ENCODE measurements around the gene CMIP. TPM values are rescaled to one million over a fixed set of nuclear protein-coding genes. Genes with fewer than 3 reads are reported as not detected.

Gene CMIP
- total RNA-seq, 2 experiments from 2014 or later: 65.4 to 76.7 TPM

DNA sequence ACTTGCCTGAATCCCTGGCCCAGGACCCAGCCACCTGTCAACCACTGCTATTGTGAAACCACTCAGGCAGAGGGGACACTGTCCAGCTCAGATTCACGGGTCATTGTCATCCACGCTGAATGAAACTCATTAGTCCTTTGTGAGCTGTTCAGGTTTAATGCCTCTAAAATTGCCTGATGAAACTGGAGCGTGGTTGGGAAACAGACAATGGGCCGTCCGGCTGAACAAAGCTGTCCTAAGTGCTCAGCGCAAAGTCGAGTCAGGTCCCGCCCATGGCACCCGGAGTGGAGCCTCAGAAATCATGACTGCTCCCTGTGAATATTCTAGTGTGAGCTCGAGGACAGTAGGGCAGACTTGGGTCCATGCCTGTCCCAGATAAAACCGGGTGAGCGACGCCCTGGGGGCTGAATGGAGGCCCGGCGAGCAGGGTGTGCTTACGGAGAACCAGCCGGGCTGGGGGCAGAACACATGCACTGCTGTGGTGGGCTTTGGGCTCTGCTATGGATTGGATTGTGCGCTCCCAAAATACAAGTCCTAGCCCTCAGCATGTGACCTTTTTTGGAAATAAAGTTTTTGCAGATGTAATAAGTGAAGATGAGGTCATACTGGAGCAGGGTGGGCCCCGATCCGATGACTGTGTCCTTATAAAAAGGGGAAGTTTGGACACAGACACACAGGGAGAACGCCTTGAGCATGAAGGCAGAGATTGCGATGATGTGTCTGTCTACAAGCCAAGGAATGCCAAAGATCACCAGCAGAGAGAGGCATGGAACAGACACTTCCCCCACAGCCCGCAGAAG is 12.9 kb upstream of the CMIP start:
- no peaks in the 10 kb centered on the region for H3K9me3 Mint-ChIP-seq
- ATAC-seq (ENCODE audit: low read depth) (no peak), DNase-seq (no peak)
- H3K27me3 Mint-ChIP-seq: peaks cover 17% of the 10 kb centered on the region
- no peak overlapping the region for H3K27ac Mint-ChIP-seq
- peaks cover 1% of the 10 kb centered on the region for H3K4me1 Mint-ChIP-seq
- POLR2A ChIA-PET: interaction anchor here (1.1 kb wide), 1 partner anchor 14 kb away, joined by 3 read pairs; no protein-coding TSS in a partner anchor
- H3K4me3 Mint-ChIP-seq: no peak overlapping the region
- no peaks in the 10 kb centered on the region for H3K36me3 Mint-ChIP-seq

- peaks cover 3% of the 10 kb centered on the region for H3K4me1 Mint-ChIP-seq
- H3K9me3 Mint-ChIP-seq: no peaks in the 10 kb centered on the region
- H3K4me3 Mint-ChIP-seq: no peak overlapping the region
- DNase-seq: no peak
- no peaks in the 10 kb centered on the region for H3K36me3 Mint-ChIP-seq
- POLR2A ChIA-PET: no interaction called here
- no peak overlapping the region for H3K27ac Mint-ChIP-seq
- H3K27me3 Mint-ChIP-seq: peaks cover 27% of the 10 kb centered on the region
- ATAC-seq (ENCODE audit: low read depth): no peak
These were observed 11.6 kb upstream of the CMIP start for GRCh38 chr16:81432937-81433557.

DNA sequence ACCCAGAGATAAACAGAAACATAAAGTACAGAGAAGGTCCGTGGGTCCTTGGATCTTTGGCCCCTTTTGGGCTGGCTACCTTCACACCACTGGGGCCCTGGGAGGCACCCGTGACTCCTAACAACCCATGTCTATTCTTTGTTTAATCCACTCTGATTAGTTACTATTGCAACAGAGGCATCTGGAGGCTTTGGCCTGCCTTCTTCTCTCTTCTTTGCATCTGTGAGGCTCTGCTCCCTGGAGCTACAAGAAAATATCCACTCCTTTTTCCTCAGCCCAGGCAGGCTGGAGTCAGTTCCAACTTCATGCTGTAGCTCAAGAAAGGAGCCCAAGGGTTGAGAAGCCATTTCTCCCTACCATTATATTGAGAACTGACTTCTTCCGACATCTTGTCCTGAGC is 9.5 kb upstream of the CMIP start:
- no peaks in the 10 kb centered on the region for H3K9me3 Mint-ChIP-seq
- H3K36me3 Mint-ChIP-seq: no peaks in the 10 kb centered on the region
- H3K27me3 Mint-ChIP-seq: peaks cover 35% of the 10 kb centered on the region
- no peak overlapping the region for H3K4me3 Mint-ChIP-seq
- H3K4me1 Mint-ChIP-seq: peaks cover 9% of the 10 kb centered on the region
- POLR2A ChIA-PET: no interaction called here
- DNase-seq (no peak), ATAC-seq (ENCODE audit: low read depth) (no peak)
- H3K27ac Mint-ChIP-seq: no peak overlapping the region

DNA sequence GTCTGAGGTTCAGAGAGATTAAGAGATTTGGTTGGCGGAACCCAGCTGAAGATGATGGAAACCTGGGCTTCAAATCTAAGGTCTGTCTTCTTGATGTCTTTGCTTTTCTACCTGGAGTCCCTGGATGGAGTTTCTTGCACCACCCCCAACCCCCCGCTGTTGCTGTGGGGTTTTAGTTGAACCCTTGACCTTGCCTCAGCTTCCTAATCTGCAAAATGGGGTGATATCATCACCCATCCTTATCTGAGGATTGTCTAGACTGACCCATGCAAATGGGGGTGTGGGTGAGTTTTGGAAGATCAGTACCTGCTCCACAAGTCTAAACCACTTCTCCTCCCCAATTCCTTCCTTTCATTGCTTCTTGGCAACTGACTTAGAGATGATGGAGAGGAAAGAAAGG is 9.0 kb upstream of the CMIP start:
- H3K4me3 Mint-ChIP-seq: no peak overlapping the region
- H3K27ac Mint-ChIP-seq: no peak overlapping the region
- DNase-seq (no peak), ATAC-seq (ENCODE audit: low read depth) (no peak)
- H3K27me3 Mint-ChIP-seq: peaks cover 39% of the 10 kb centered on the region
- POLR2A ChIA-PET: no interaction called here
- no peaks in the 10 kb centered on the region for H3K36me3 Mint-ChIP-seq
- no peaks in the 10 kb centered on the region for H3K9me3 Mint-ChIP-seq
- H3K4me1 Mint-ChIP-seq: peaks cover 9% of the 10 kb centered on the region

DNA sequence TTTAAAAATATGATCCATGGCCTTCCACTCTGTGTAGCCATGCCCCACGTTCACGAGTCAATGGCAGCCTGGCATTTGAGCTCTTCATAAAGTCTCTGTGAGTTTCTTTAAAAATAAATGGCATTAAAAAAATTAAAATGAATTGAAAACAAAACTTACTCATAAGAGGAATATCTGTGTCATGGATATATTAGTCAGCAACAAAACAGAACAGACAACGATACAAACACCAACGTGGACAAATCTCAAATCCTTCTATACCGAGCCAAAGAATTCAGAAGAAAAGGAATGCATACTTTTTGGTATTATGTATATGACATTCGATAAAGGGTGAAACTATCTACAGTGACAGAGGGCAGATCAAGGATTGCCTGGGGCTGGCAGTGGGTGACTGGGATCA is 8.2 kb upstream of the CMIP start:
- H3K36me3 Mint-ChIP-seq: no peaks in the 10 kb centered on the region

GRCh38 chr16:81437865-81438264 is 6.7 kb upstream of the CMIP start:
- no peak overlapping the region for H3K27ac Mint-ChIP-seq
- ATAC-seq (ENCODE audit: low read depth) (no peak), DNase-seq (no peak)
- H3K4me1 Mint-ChIP-seq: peaks cover 11% of the 10 kb centered on the region
- H3K27me3 Mint-ChIP-seq: peaks cover 62% of the 10 kb centered on the region
- POLR2A ChIA-PET: no interaction called here
- H3K4me3 Mint-ChIP-seq: no peak overlapping the region
- H3K9me3 Mint-ChIP-seq: no peaks in the 10 kb centered on the region
- H3K36me3 Mint-ChIP-seq: no peaks in the 10 kb centered on the region

More for the DNA sequence above, 8.2 kb upstream of the CMIP start:
- Mint-ChIP-seq H3K9me3 (no peaks in the 10 kb centered on the region), H3K4me1 (peaks cover 9% of the 10 kb centered on the region), H3K4me3 (no peak overlapping the region), H3K27ac (no peak overlapping the region), H3K27me3 (peaks cover 47% of the 10 kb centered on the region)
- DNase-seq: no peak
- no peak for ATAC-seq (ENCODE audit: low read depth)
- POLR2A ChIA-PET: no interaction called here

DNA sequence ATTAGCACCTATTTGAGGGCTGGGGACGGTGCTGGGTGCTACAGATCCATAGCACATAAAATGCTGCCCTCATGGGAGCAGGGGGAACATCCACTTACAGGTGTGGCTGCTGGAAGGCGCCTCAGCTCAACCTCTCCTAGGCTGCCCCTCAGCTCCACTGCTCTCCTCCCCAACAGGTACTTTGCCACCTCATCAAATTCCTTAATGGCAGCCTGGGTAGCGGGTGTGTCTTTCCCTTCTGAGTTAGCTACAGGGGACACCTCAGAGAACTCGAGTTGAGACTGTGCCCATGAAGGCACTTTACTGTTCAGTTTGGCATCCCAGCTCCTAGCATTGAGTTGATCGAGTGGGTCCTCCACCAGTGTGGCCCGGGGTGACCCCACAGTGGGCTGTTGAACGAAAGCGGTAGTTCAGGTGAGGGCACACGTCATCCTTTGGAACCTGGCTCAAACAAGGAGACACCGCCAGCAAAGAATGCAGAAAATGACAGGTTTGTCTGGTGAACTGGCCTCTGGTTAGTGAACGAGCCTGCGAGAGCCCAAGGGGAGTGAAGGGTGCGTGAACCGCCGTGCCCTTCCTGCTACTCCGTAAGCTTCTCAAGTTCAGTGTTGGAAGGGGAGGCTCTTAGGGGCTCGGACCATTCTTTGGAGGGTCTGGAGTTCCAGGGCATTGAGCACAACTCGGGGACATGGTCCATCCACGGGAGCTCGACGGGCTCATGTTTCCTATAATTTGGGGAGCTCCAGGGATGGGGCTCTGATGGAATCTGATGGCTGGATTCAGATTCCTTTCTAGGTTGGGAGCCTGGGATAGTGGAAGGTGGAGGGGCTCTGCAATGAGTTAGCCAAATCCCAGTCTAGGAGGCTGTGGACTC is 3.5 kb upstream of the CMIP start:
- peaks cover 67% of the 10 kb centered on the region for H3K27me3 Mint-ChIP-seq
- H3K4me3 Mint-ChIP-seq: no peak overlapping the region
- no peaks in the 10 kb centered on the region for H3K9me3 Mint-ChIP-seq
- no peak for DNase-seq
- H3K27ac Mint-ChIP-seq: no peak overlapping the region
- POLR2A ChIA-PET: no interaction called here
- no peak for ATAC-seq (ENCODE audit: low read depth)
- peaks cover 4% of the 10 kb centered on the region for H3K36me3 Mint-ChIP-seq
- H3K4me1 Mint-ChIP-seq: peaks cover 22% of the 10 kb centered on the region

GRCh38 chr16:81442220-81442915 is 2.2 kb upstream of the CMIP start:
- Mint-ChIP-seq H3K27ac (peak overlapping the region; percentile 5), H3K9me3 (no peaks in the 10 kb centered on the region), H3K4me3 (no peak overlapping the region), H3K4me1 (peaks cover 27% of the 10 kb centered on the region), H3K36me3 (peaks cover 8% of the 10 kb centered on the region), H3K27me3 (peaks cover 55% of the 10 kb centered on the region)
- ATAC-seq (ENCODE audit: low read depth): no peak
- no peak for DNase-seq
- POLR2A ChIA-PET: interaction anchor here (0.5 to 2.1 kb wide), 2 partner anchors 28 to 286 kb away, joined by 5 to 7 read pairs; no protein-coding TSS in a partner anchor

GRCh38 chr16:81442916-81443687 is 1.5 kb upstream of the CMIP start:
- H3K36me3 Mint-ChIP-seq: peaks cover 11% of the 10 kb centered on the region
- H3K27ac Mint-ChIP-seq: peak overlapping the region; percentile 87
- no peak for ATAC-seq (ENCODE audit: low read depth)
- H3K4me1 Mint-ChIP-seq: peaks cover 29% of the 10 kb centered on the region
- H3K27me3 Mint-ChIP-seq: peaks cover 48% of the 10 kb centered on the region
- no peaks in the 10 kb centered on the region for H3K9me3 Mint-ChIP-seq
- peak overlapping the region; percentile 75 for H3K4me3 Mint-ChIP-seq
- DNase-seq: no peak
- POLR2A ChIA-PET: interaction anchor here (0.5 to 2.1 kb wide), 2 partner anchors 27 to 286 kb away, joined by 5 to 7 read pairs; no protein-coding TSS in a partner anchor

DNA sequence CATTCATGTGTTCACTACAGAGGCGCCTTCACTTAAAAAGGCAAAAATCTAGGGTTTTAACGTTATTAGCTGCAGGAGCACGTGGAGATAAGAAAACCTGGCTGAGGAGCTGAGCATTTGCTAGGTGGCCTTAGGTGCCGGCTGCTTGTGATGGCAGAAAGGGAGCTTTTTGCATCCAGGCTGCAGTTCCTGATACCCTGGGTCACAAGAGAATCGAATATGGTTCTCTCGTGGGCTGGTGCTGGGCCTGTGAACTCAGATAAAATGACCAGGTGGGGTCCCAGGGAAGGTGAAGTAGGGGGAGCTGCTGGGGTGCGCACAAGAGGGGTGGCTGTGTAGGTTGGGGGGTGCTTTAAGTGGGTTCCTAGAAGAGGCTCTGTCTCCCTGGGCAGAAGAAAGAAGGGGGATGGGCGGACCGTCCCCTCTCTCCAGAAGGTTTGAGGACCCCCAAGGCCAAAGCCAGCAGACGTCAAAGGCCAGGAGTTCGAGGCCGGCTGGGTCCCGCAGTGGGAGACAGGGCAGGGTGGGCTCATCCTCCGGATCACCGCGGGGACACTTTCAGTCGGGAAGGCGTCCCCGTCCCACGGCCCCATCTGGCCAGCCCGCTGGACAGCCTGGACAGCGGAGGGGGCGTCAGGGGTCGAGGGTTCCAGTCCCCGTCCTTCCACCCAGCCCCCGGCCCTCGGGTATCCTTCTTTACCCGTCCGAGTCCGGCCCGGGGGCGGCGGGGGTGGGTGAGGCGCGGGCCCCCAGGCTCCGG is 740 bp upstream of the CMIP start:
- ATAC-seq (ENCODE audit: low read depth) (no peak), DNase-seq (no peak)
- POLR2A ChIA-PET: interaction anchor here (2.1 kb wide), 1 partner anchor 26 kb away, joined by 7 read pairs; no protein-coding TSS in a partner anchor
- H3K27me3 Mint-ChIP-seq: peaks cover 41% of the 10 kb centered on the region
- H3K4me3 Mint-ChIP-seq: peak overlapping the region; percentile 75
- peak overlapping the region; percentile 87 for H3K27ac Mint-ChIP-seq
- H3K9me3 Mint-ChIP-seq: no peaks in the 10 kb centered on the region
- H3K4me1 Mint-ChIP-seq: peaks cover 29% of the 10 kb centered on the region
- H3K36me3 Mint-ChIP-seq: peaks cover 12% of the 10 kb centered on the region

- POLR2A ChIA-PET: interaction anchor here (0.6 to 3.1 kb wide), 7 partner anchors 14 to 203 kb away, joined by 3 to 24 read pairs (median 4); partner anchors contain the start of gene GAN
- H3K9me3 Mint-ChIP-seq: no peaks in the 10 kb centered on the region
These were observed 744 bp downstream of the CMIP start for GRCh38 chr16:81445143-81445961.

More at GRCh38 chr16:81445143-81445961, 744 bp downstream of the CMIP start:
- Mint-ChIP-seq H3K27ac (peak overlapping the region; percentile 90), H3K4me1 (peaks cover 42% of the 10 kb centered on the region), H3K27me3 (peaks cover 30% of the 10 kb centered on the region), H3K36me3 (peaks cover 17% of the 10 kb centered on the region), H3K4me3 (peak overlapping the region; percentile 91)
- peak; percentile 40 for ATAC-seq (ENCODE audit: low read depth)
- DNase-seq: peak; percentile 72
